ENCODE results near the gene C1orf174. TPM values are rescaled to one million over a fixed set of nuclear protein-coding genes. Genes with fewer than 3 reads are reported as not detected.

The C1orf174 gene
- total RNA-seq, 1 experiment from 2014 or later = 21.1 TPM

DNA sequence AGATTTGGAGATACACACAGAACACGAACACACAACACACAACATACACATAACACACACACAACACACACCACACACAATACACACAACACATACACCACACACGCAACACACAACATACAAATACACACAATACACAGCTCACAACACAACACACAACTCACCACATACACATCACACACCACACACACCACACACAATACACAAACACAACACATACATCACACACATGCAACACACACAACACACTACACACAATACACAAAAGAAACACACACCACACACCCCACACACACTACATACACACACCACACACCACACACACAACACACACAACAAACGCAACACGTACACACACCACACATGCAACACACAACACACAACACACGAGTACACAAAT is 29.1 kb upstream of the C1orf174 start:
- H2AFZ ChIP-seq (ENCODE audit: low read length) = no peak overlapping the region
- DNase-seq = no peak
- H4K5ac ChIP-seq (ENCODE audit: insufficient read length, low read depth, low read length) = no peak overlapping the region
- H2BK15ac ChIP-seq (ENCODE audit: low read depth, low read length) = no peak overlapping the region
- no peak overlapping the region for H3K18ac ChIP-seq (ENCODE audit: insufficient read length, low read depth, low read length)
- H3K27me3 ChIP-seq (ENCODE audit: insufficient read depth, low read length) = peaks cover 1% of the 10 kb centered on the region; the same call in 1 of the 2 replicates
- no peak overlapping the region for H3K14ac ChIP-seq (ENCODE audit: insufficient read depth, low read length)
- H3K4me1 ChIP-seq (ENCODE audit: insufficient read depth, low read length) = no peaks in the 10 kb centered on the region
- no peak overlapping the region for H2BK120ac ChIP-seq (ENCODE audit: low read depth, low read length, poor library complexity, severe bottlenecking)
- H4K8ac ChIP-seq (replicated peaks; ENCODE audit: insufficient read length, low read depth, low read length) = no peak overlapping the region
- Mint-ChIP-seq H3K4me1 (peaks cover 0 to 3% of the 10 kb centered on the region in 2 experiments; a peak in 2 of 4 replicates), H3K9me3 (peaks cover 13 to 14% of the 10 kb centered on the region in 2 experiments), H3K27me3 (ENCODE audit: low read depth) (no peaks in the 10 kb centered on the region; the same call in 1 of the 2 replicates), H3K36me3 (ENCODE audit: insufficient read depth in 1 of 3, low read depth in 3 of 3) (peaks cover 1 to 9% (median 7%) of the 10 kb centered on the region in 3 experiments; a peak in 3 of 7 replicates), H3K27ac (no peak overlapping the region; a peak in 1 of 7 replicates), H3K4me3 (no peak overlapping the region)
- H3K79me2 ChIP-seq (ENCODE audit: insufficient read depth, low read length) = no peaks in the 10 kb centered on the region
- H2AK5ac ChIP-seq (ENCODE audit: insufficient read length, low read length) = no peak overlapping the region
- no peak overlapping the region for H2BK20ac ChIP-seq (ENCODE audit: low read depth, low read length, poor library complexity, severe bottlenecking)
- H3K23ac ChIP-seq (ENCODE audit: insufficient read length, low read depth, low read length) = no peak overlapping the region
- H3T11ph ChIP-seq (ENCODE audit: low read length) = no peak overlapping the region
- no peak overlapping the region for H3K4ac ChIP-seq (ENCODE audit: low read depth, low read length)
- H3K9me3 ChIP-seq (ENCODE audit: control insufficient read depth, low read depth, low read length) = no peaks in the 10 kb centered on the region
- 100% methylated on average over 3 of the region's 5 CpGs for WGBS (ENCODE audit: extremely low coverage, insufficient read length, low lambda C conversion rate)
- H3K4me2 ChIP-seq (ENCODE audit: insufficient read depth, insufficient read length, low read length) = no peak overlapping the region
- no peak overlapping the region for H4K91ac ChIP-seq (ENCODE audit: insufficient read length, low read depth, low read length)
- no peaks in the 10 kb centered on the region for H4K20me1 ChIP-seq (ENCODE audit: control insufficient read depth, insufficient read depth, insufficient read length)
- H3K9ac ChIP-seq (ENCODE audit: extremely low read depth, insufficient read length, low read length) = no peak overlapping the region
- no peaks in the 10 kb centered on the region for H3K79me1 ChIP-seq (ENCODE audit: insufficient read depth, low read depth, low read length, poor library complexity, severe bottlenecking)
- no peak overlapping the region for H2BK5ac ChIP-seq (ENCODE audit: insufficient read length, low read length)
- no peak for TF ChIP-seq CTCF (conservative IDR thresholded peaks at IDR 0.05)
- H2BK12ac ChIP-seq (ENCODE audit: insufficient read length, low read depth, low read length) = no peak overlapping the region
- no peak overlapping the region for H3K56ac ChIP-seq (ENCODE audit: insufficient read length, low read depth, low read length)
- H3K27ac ChIP-seq (ENCODE audit: insufficient read length, low read depth, low read length) = no peak overlapping the region
- H3K23me2 ChIP-seq (ENCODE audit: insufficient read length, low read depth, low read length, poor library complexity, severe bottlenecking) = no peaks in the 10 kb centered on the region
